Measurements from ENCODE around the gene TRIM67. TPM values are rescaled to one million over a fixed set of nuclear protein-coding genes. Genes with fewer than 3 reads are reported as not detected.

Gene TRIM67
- total RNA-seq, 2 donors from 2014 or later: under 0.01 TPM; not detected in 1

GRCh38 chr1:231215681-231216385 is 54.0 kb downstream of the TRIM67 start:
- Histone ChIP-seq H3K9me3 (no peaks in the 10 kb centered on the region), H3K27me3 (no peaks in the 10 kb centered on the region), H3K27ac (no peak overlapping the region), H3K4me1 (peaks cover 11% of the 10 kb centered on the region), H3K36me3 (replicated peaks in 1 of 2; ENCODE audit: insufficient read depth in 1 of 2, low read depth in 2 of 2) (no peaks in the 10 kb centered on the region), H3K4me3 (no peak overlapping the region)
- intact Hi-C loops (cut with DNase I): loop anchor here (10.0 kb wide), 1 partner anchor 301 kb away; no protein-coding TSS in a partner anchor
- TF ChIP-seq POLR2A (IDR thresholded peaks at IDR 0.05) (no peak), CTCF (IDR thresholded peaks at IDR 0.05) (no peak)
- WGBS, 2 donors: 72 to 74% methylated on average over 10 of the region's 10 CpGs
- ATAC-seq: no peak
- no peak for DNase-seq

- intact Hi-C loops (cut with DNase I): loop anchor here (10.0 kb wide), 1 partner anchor 302 kb away; no protein-coding TSS in a partner anchor
Observed at GRCh38 chr1:231216498-231216897, 54.6 kb downstream of the TRIM67 start.

GRCh38 chr1:231217056-231217455 is 55.2 kb downstream of the TRIM67 start:
- Histone ChIP-seq H3K4me3 (no peak overlapping the region), H3K27me3 (no peaks in the 10 kb centered on the region), H3K27ac (no peak overlapping the region), H3K4me1 (peaks cover 1% of the 10 kb centered on the region), H3K36me3 (replicated peaks in 1 of 2; ENCODE audit: insufficient read depth in 1 of 2, low read depth in 2 of 2) (no peaks in the 10 kb centered on the region), H3K9me3 (no peaks in the 10 kb centered on the region)
- intact Hi-C loops (cut with DNase I): loop anchor here (10.0 kb wide), 1 partner anchor 302 kb away; no protein-coding TSS in a partner anchor
- no peak for TF ChIP-seq CTCF (IDR thresholded peaks at IDR 0.05)
- TF ChIP-seq POLR2A (IDR thresholded peaks at IDR 0.05): no peak
- WGBS, 2 donors: 80 to 81% methylated on average over 11 of the region's 11 CpGs
- ATAC-seq (no peak), DNase-seq (no peak)

More at GRCh38 chr1:231216498-231216897, 54.6 kb downstream of the TRIM67 start:
- Histone ChIP-seq H3K27me3 (no peaks in the 10 kb centered on the region), H3K4me3 (no peak overlapping the region), H3K9me3 (no peaks in the 10 kb centered on the region), H3K36me3 (replicated peaks in 1 of 2; ENCODE audit: insufficient read depth in 1 of 2, low read depth in 2 of 2) (no peaks in the 10 kb centered on the region), H3K4me1 (peaks cover 7% of the 10 kb centered on the region), H3K27ac (no peak overlapping the region)
- WGBS, 2 donors: 33 to 45% methylated on average over 4 of the region's 4 CpGs
- TF ChIP-seq CTCF (IDR thresholded peaks at IDR 0.05) (no peak), POLR2A (IDR thresholded peaks at IDR 0.05) (no peak)
- no peak for DNase-seq
- no peak for ATAC-seq

- 54 to 58% methylated on average over 6 of the region's 6 CpGs for WGBS, 2 donors
- ATAC-seq: no peak
Observed at GRCh38 chr1:231218078-231218477, 56.2 kb downstream of the TRIM67 start.

GRCh38 chr1:231219422-231220401 is 57.9 kb downstream of the TRIM67 start:
- Histone ChIP-seq H3K4me1 (no peaks in the 10 kb centered on the region), H3K36me3 (replicated peaks in 1 of 2; ENCODE audit: insufficient read depth in 1 of 2, low read depth in 2 of 2) (peaks cover 0 to 5% of the 10 kb centered on the region in 2 donors), H3K9me3 (no peaks in the 10 kb centered on the region), H3K4me3 (no peak overlapping the region), H3K27ac (no peak overlapping the region), H3K27me3 (no peaks in the 10 kb centered on the region)
- intact Hi-C loops (cut with DNase I): loop anchor here (10.0 kb wide), 1 partner anchor 305 kb away; no protein-coding TSS in a partner anchor
- DNase-seq: no peak
- no peak for TF ChIP-seq CTCF (IDR thresholded peaks at IDR 0.05)
- peak; percentile 27 for ATAC-seq
- 53 to 64% methylated on average over 10 of the region's 10 CpGs for WGBS, 2 donors

More at GRCh38 chr1:231218078-231218477, 56.2 kb downstream of the TRIM67 start:
- Histone ChIP-seq H3K4me3 (no peak overlapping the region), H3K27me3 (no peaks in the 10 kb centered on the region), H3K4me1 (no peaks in the 10 kb centered on the region), H3K27ac (no peak overlapping the region), H3K36me3 (replicated peaks in 1 of 2; ENCODE audit: insufficient read depth in 1 of 2, low read depth in 2 of 2) (no peaks in the 10 kb centered on the region), H3K9me3 (no peaks in the 10 kb centered on the region)
- intact Hi-C loops (cut with DNase I): loop anchor here (10.0 kb wide), 1 partner anchor 303 kb away; no protein-coding TSS in a partner anchor
- DNase-seq: no peak
- no peak for TF ChIP-seq POLR2A (IDR thresholded peaks at IDR 0.05)

Data from body of pancreas (tissue), 4 donors.